CD1c-positive myeloid dendritic cell (primary cell): ENCODE results near the gene ATP8A1.
"Not testable (repeated sequence)": the region's sequence is repeated elsewhere in the genome, so short reads cannot be mapped to it uniquely, and the experiment has no call there.

Experiments used
- DNase-seq: peaks from one replicate; pipeline ENCODE4 v3.0.0-alpha.2; 2016; ENCODE audit errors: extremely low spot score

ATP8A1 gene

DNA sequence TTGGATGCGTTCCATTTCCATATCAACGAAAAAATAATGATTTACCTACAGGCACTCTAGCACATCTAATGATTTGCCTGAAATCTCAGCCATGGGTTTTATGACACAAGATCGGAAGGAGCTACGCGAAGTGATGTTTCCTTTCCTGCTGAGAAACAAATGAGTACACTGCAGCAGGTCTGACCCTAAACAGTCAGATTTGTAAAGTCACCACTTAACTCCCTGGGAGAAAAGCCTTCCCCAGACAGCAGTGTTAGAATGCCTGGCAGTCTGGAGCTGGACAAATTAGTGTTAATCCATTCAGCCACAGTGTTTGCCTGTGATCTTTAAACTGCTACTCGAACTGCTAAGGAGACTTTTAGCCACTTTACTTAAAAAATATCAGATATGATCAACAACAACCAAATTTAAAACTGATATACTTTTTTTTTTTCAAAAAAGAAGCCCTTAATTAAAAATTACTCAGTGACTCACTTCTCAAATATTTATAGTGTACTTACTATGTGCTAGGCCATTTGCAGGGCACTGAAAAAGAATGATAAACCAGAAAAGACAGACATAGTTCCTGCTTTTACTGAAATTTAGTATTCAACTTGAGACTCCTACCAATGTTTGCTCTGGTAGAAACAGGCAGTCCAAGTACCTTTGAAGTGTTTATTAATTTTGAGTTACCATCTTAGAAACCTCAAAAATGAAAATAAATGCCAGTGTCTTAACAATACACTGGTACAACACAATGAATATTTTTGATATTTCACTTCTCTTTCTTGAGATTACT lies 155.1 kb downstream of the ATP8A1 start:
- no peak for DNase-seq

DNA sequence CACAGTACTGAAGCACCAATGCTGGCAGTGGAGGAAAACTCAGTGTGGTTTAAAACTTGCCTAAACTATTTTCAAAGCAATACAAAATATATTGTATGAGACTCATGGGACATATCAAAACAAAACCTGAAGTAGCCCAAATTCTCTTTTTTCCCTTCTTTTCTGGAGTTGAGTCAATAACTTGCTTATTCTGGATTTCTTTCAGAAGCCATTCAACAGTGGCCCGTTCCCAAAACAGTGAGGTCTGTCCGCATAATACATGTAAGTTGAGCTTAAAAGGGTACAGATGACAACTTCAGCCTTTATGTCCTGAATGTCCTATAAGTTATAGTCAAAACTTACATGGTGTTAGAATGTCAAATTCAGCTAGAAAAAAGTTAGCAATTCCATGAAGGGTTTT lies 158.9 kb downstream of the ATP8A1 start:
- DNase-seq: no peak

DNA sequence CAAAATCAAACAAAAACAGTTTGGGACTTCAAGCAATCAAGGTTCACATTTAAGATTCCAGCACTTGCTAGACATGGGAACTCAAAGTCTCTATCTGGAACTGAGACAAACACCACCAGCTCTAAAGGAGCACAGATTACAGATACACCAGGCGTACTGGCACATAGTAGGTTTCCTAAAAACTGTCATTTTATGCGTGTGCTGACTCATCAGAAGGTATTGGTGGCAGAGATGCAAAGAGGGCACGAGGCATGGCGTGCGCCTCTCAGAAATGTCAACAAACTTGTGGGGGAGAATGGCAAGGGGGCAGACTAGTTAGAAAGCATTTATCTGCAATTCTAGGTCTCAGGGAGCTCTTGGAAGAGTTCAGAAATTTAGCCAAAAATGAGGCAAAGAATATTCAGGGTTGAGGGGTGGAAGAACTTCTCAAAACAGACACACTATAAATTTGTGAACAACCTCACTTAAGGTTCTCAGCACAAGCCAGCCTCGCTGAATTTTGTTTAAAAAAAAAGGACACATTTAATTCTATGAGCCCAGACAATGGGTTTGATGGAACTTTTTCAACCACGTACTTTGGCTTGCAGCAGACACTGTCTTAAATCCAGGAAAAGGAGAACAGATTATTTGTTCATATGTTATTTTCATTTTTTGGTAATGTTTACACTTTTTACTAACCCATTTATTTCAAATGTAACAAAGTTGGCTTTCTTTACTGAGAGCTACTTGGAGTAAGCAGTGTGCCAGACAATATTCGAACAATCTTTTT lies 159.6 kb downstream of the ATP8A1 start:
- DNase-seq: no peak

DNA sequence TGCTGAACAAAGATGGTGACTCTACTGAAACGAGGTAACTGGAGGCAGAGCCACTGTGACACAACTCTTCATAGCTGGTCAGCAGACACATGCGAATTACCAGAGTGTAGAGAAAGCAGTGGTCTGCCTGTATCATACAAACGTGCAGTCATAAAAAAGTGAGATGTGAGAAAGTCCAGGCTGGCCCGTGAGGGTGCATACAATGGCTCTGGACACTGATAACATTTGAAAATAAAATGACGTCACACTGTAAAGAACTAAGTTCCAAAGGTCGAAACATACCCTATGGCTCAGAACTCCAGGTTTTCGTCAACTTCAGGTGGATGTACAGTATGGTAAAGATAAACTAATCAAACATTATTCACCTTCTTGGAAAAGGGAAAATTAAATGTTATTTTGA lies 163.9 kb downstream of the ATP8A1 start:
- no peak for DNase-seq

DNA sequence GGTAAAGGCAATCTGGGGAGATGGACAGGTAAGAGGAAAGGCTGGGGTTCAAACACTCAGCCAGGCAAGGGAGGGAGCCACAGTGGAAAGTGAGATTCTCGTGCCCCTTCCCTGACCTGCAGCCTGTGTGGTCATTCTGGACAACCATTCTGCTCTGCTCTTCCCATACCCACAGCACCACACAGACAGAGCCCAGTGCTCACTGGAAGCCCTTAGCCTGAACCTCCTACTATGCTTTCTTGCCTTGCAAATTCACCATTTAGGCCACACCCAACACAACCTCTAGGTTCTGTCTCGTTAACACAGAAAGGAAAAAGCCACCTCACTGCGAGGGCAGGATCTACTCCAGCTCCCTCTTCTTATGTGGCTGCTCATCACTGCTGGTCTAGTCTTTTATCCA lies 166.9 kb downstream of the ATP8A1 start:
- DNase-seq: no peak

DNA sequence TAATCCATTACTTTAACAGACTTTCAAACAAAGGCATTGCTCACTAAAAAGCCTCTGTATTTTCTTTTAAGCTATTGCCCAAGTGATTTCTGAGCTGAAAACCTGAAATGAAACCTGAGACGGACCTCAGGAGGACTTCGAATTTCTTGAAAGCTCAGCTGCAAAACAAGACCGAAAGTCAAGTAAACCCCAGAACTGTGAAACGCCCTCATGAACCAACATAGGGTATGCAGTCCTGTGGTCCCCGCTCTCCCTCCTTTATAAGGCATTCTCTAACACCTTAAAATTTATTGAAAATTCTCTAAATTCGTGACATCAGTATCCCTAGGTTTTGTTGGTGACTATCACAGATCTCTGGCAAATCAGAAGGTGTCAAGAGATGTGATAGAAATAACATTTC lies 167.8 kb downstream of the ATP8A1 start:
- DNase-seq: no peak

DNA sequence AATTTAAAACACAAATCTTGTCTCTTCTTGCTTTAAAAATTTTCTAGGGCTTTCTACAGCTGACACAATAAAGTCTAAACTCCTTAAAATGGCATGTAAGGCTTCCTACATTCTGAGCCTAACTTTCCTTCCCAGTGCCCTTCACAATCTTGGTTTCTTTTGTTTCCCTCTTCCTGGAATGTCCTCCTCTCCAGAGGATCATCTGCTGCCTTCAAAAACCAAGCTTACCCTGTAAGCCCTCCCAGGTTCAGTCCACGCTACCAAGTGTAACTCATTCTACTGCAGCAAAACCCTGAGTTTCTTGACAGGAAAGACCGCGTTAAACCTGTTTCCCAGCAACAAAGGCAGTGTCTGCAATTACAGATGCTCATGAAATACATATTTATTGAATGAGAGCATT lies 168.4 kb downstream of the ATP8A1 start:
- DNase-seq: no peak

DNA sequence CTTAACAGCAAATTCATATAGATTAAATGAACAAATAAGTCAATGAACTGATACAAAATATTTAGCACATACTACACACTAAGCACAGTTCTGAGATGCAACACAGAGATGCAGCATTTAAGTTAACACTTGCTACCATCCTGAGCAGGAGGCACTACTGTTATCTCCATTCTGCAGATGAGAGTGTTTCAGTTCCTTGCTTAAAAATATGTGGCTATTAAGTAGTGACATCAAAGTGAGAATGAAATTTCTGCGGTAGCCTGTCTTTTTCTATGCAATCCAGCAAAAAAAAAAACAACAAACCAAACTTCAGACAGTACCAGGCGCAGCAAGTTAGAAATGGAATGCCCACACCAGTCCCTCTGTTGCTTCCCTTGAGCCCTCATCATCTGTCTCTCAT lies 168.8 kb downstream of the ATP8A1 start:
- no peak for DNase-seq

DNA sequence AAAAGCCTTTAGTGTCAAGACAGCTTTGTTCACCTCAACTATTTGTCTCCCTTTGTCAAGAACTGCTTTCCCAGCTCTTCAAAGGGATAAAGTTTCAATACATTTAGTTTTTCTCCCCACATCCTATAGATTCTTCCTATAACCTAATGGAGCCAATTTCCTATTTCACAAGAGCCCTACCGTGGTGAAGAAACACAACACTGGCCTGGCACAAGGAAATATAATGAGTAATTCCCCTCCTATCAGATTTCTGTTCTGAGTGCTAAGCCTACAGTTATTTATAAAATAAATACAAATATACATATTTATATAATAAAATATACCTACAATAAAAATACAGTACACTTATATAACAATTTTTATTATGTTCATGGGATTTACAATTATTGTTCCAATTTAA lies 169.7 kb downstream of the ATP8A1 start:
- no peak for DNase-seq

DNA sequence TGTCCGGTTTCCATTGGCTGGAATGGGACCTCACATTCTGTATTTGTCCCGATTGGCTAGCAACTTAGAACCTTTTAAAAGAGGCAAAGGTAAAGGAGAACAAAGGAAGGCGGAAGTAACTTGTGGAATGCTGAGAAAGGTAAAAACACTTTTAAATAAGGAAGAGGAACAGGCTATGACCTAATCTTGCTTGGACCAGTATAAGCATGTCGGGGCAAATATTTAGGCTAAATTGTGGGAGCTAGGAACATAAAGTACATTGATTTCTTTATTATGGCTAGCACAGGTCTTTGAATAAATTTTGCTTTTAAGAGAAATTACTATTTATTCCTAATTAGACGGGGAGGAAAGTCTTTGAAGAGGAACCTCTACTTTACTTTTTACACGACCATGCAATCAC lies 170.7 kb downstream of the ATP8A1 start:
- DNase-seq: not testable (repeated sequence)

DNA sequence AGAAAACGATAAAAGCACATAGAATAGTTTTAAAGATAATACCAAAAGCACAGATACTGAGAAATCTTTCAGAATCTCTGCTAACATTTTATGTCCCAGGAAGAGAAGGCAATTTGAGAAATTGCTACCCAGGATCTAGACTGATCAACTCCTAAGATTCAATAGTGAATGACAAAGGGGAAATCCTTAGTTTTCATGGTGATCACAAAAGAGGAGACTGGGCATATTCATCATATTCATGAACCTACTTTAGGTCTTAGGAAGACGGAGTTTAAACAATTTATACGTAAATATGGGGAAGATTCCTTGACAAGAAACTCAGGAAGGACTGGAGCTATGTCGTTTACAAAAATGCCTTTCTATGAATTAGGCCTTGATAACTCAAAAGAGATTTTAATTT lies 172.3 kb downstream of the ATP8A1 start:
- no peak for DNase-seq

DNA sequence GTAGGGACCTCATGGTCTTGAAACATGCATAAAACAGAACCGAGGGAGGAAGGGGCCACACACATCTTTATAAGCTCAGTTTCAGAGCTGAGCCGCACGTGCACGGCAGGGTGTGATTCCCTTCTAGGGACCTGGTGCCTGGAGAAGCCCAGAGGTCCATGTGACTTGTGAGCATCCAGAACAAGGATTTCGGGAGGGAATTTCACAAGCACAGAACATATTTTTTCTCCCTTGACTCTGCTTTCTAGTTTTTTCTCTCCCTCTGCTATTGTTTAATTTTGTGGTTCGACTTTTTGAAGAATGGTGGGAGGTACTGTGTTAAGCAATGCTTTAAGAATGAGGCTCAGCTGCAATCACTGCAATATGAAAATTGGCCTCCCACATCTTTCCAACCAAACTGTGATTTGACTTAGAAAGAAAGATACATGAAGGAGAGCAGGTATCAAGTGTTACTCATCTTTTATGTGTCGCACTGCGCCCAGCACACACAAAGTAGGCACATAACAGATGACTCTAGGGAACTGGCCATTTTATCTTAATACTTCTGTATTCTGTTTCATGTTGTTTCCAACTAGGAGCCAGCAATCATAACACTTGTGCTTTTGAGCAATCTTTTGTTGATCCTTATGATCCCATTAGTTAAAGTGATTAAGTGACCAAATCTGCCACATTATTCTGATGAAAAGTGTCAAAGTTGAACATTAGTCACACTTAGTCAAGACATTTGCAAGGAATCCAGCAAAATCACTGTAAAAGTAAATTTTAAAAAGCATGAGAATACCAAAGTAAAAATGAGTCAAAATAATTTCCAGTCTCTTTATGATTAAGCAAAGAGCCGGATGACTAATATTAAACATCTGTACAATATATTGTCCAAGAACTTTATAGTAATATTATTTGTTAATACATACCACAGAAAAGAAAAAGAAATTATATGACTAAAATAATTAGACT lies 173.2 kb downstream of the ATP8A1 start:
- no peak for DNase-seq

DNA sequence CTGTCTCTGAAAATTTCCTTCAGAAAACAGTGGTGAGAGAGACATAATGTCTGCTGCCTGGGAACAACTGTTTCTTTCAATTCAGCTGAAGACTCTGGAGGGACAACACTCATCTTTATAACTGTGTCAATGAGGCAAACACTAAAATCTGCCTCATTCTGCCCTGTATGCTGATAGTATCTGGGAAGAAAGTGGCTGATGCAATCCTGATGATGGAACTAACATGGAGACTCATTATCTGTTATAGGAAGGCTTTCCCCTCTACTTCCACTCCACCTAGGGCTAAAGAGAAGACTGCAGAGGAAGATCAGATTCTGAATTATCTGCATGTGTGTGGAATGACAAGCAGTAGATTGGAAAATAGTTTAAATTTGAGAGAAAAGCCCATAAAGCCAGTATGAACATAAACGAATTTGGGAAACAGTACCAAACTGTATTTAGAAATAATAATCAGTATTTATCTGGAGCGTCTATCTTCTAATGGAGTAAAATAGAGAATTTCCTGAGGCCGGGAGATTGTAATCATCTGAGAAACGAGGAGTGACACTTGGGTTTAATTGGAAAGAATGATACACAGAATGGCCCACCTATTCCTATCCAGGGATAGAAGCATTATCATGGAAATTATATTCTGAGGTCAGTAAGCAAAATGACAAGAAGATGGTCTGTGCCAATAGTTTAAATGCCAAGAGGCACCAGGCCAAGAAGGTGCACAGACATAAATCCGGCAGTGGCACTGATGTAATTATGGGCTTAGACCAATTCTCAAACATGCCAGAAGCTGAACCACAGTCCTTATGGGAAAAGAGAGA lies 174.2 kb downstream of the ATP8A1 start:
- no peak for DNase-seq

DNA sequence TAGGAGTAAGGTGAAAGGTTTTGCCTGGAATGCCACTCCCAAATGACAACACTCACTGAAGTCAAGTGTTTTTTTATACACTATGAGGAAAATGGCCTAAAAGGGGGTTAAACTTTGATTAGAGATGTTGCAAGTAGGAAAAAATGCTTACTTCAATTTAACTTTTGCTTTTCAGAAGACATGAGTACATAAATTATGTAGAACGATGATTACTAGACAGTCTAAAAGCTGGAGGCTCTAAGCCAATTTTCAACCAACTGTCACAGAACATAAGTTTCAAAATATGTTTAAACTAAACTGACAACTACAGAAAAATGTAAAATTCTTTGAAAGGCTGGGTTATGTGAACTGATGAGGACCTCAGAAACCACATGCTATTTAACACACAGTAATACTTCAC lies 176.2 kb downstream of the ATP8A1 start:
- no peak for DNase-seq

DNA sequence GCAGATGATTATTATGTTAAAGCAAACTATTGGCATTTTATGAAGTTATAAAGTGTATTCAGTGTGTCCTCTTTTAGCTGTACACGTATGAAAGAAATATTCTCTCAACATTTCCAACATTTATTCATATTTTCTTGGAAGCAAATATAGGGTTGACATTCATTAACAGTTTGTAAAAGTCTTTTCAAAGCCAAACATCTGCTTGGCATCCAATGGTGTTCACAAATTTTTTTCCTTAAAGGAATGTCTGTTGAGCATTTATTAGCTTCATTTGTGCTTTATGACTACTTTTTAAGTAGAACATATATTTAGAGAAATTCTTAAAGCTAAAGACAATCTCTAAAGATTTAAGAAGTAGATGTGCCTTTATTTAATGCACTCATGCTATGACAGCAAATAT lies 176.6 kb downstream of the ATP8A1 start:
- DNase-seq: no peak

DNA sequence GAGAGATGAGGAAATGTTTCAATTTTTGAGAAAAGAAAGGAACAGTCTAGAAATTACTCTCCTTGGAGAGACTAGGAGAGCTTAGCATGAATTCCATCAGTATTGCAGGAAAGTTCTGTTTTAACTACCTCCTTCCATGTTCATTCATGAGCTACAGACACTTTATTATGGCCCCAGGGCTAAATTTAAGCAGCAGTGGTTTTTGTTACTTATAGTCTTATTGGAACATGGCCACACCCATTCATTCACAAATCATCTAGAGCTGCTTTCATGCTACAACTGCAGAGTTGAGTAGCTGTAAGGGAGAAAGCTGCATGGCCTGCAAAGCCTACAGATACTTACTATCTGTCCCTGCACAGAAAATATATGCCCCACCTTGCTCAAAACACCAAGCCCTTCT lies 178.0 kb downstream of the ATP8A1 start:
- DNase-seq: no peak

DNA sequence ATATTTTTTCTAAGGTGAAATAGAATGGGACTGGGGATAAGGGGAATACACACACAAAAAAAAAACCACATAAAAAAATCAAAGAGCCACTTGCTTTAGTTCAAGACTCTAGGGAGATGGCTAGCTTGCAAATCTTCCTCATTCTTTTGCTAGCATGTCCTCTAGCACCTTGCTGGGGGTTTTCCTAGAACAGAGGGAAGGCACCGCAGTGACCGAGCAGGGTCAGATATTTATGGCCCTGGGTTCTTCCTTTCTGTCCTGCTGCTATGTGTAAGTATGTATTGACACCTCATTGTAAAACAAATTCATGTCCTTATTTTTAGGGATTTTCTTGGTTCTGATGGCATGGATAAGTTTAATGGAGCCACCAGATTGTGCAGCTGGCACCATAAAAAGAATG lies 178.4 kb downstream of the ATP8A1 start:
- DNase-seq: no peak

DNA sequence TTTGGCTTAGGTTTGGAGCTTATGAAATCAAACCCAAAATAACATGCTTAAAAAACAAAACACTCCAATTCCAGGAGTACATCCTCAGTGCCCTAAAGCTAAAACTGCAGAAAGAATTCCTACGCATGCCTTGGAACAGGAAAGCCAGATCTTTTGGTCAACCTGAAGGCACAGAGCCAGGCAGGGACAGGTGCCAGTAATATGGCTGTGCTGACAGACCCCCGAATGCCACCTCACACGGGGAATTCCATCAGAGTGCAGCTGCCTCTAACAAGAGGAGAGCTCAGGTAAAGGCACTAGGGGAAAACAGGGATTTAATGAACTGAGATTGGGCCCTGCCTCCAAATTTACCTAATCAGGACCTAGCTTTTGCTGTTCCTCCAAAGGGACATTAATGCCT lies 182.5 kb downstream of the ATP8A1 start:
- DNase-seq: no peak

DNA sequence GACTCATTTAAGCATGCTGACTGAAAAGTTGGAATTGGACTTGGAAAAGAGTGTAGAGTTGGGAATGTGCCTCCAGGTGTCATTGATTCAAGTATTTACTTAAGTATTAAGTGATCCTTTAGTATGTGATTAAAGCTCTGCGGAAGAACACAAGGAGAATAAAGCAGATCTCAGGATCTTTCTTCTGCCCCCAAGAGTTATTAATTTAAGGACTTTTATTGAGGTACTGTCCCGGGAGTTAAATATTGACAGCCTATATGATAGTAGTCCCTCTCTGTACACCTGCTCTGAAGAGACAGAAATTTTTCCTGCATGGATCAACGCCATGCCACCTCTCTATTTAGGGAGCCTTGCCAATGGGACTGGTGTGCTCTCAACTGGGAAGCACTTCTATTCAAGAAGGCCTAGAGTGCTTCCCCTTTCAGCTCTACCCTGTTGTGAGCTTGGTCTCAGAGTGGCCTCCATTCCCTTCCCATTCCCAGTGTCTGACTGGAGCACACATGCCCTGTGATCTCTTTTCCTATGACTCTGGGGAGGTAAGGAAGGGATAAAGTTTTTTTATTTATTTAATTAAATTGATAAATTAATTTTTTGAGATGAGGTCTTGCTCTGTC lies 183.7 kb downstream of the ATP8A1 start:
- DNase-seq: no peak

DNA sequence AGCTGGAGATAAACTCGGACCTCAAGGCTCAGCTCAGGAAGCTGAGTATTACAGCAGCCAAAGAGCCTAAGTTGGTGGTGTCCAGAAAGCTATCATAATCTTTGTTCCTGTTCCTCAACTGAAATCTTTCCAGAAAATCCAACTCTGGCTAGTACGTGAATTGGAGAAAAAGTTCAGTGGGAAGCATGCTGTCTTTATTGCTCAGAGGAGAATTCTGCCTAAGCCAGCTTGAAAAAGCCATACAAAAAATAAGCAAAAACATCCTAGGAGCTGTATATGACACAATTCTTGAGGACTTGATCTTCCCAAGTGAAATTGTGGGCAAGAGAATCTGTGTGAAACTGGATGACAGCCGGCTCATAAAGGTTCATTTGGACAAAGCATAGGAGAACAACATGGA lies 185.0 kb downstream of the ATP8A1 start:
- no peak for DNase-seq

DNA sequence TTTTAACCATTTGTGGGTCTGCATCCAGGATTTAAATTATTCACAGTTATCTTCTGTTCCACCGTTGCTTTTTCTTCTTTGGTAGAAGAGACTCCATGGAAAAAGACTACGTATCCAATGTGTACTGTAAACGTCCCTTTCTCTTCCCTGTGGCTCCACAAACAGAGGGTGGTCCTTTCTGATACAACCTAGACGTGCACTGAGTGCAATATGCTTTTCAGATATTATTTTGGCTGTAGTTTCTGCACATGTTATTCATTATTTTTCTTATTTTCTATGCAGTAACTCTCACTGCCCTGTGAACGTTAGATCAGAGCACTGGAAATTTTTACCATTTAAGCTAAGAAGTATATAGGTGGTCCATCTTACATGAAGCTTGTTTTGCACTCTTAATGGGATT lies 186.9 kb downstream of the ATP8A1 start:
- DNase-seq: no peak
